Type B pancreatic cell (in vitro differentiated cells): ENCODE data around the gene SEC22A. TPM values are rescaled to one million over a fixed set of nuclear protein-coding genes. Genes with fewer than 3 reads are reported as not detected.

Experiments
- DNase-seq: peaks from one replicate; pipeline ENCODE4 v3.0.0; 2021; ENCODE audit warnings: mixed read lengths; ENCODE audit not compliant: unreplicated experiment; ENCODE audit errors: extremely low spot score
- H3K27ac Mint-ChIP-seq: 2 replicates; pipeline ENCODE4 v1.8.0; 2021; ENCODE audit warnings: mild to moderate bottlenecking, mixed read lengths
- H3K27me3 Mint-ChIP-seq: 2 replicates; pipeline ENCODE4 v1.8.0; 2021; ENCODE audit warnings: mixed read lengths
- H3K36me3 Mint-ChIP-seq: 2 replicates; pipeline ENCODE4 v1.8.0; 2021; ENCODE audit warnings: mixed read lengths
- H3K4me1 Mint-ChIP-seq: one replicate; pipeline ENCODE4 v1.8.0; 2021; ENCODE audit warnings: mixed read lengths; ENCODE audit not compliant: unreplicated experiment
- H3K4me3 Mint-ChIP-seq: 2 replicates; pipeline ENCODE4 v1.8.0; 2021; ENCODE audit warnings: mild to moderate bottlenecking, mixed read lengths
- H3K9me3 Mint-ChIP-seq: 2 replicates; pipeline ENCODE4 v1.8.0; 2021; ENCODE audit warnings: mixed read lengths
- CTCF ChIP-seq: fragments of 200-600 bp; sonication (generic); conservative IDR thresholded peaks from 2 replicates; pipeline ENCODE4 v1.5.0; 2021; ENCODE audit warnings: antibody characterized with exemption, mild to moderate bottlenecking
- total RNA-seq: library from RNA; stranded (reverse); gene quantifications from 2 replicates; pipeline ENCODE4 v1.2.1, GENCODE V29; 2021; ENCODE audit warnings: low replicate concordance

Gene SEC22A
- total RNA-seq, 1 donor from 2014 or later: 15.6 TPM

- H3K4me3 Mint-ChIP-seq: no peak overlapping the region
- peak; percentile 40 for DNase-seq
Measured at GRCh38 chr3:123155471-123156011, 46.2 kb upstream of the SEC22A start.

GRCh38 chr3:123156276-123156995 is 45.3 kb upstream of the SEC22A start:
- DNase-seq: no peak
- Mint-ChIP-seq H3K36me3 (peaks cover 17% of the 10 kb centered on the region), H3K27ac (no peak overlapping the region), H3K9me3 (no peaks in the 10 kb centered on the region), H3K4me3 (no peak overlapping the region), H3K4me1 (peaks cover 12% of the 10 kb centered on the region), H3K27me3 (no peaks in the 10 kb centered on the region)
- TF ChIP-seq CTCF: no peak

More at GRCh38 chr3:123155471-123156011, 46.2 kb upstream of the SEC22A start:
- Mint-ChIP-seq H3K4me1 (peaks cover 12% of the 10 kb centered on the region), H3K27me3 (no peaks in the 10 kb centered on the region), H3K9me3 (no peaks in the 10 kb centered on the region), H3K27ac (no peak overlapping the region), H3K36me3 (peaks cover 23% of the 10 kb centered on the region)
- TF ChIP-seq CTCF: no peak

- no peak for DNase-seq
- H3K36me3 Mint-ChIP-seq: peaks cover 17% of the 10 kb centered on the region
- no peak for TF ChIP-seq CTCF
- peak overlapping the region; percentile 41 for H3K27ac Mint-ChIP-seq
- no peak overlapping the region for H3K4me3 Mint-ChIP-seq
- H3K27me3 Mint-ChIP-seq: no peaks in the 10 kb centered on the region
- H3K9me3 Mint-ChIP-seq: no peaks in the 10 kb centered on the region
- H3K4me1 Mint-ChIP-seq: peaks cover 12% of the 10 kb centered on the region
Measured at GRCh38 chr3:123157209-123157597, 44.5 kb upstream of the SEC22A start.

GRCh38 chr3:123157598-123158287 is 44.0 kb upstream of the SEC22A start:
- Mint-ChIP-seq H3K4me1 (peaks cover 9% of the 10 kb centered on the region), H3K4me3 (no peak overlapping the region), H3K27me3 (no peaks in the 10 kb centered on the region), H3K9me3 (no peaks in the 10 kb centered on the region), H3K36me3 (peaks cover 15% of the 10 kb centered on the region), H3K27ac (peak overlapping the region; percentile 41)
- TF ChIP-seq CTCF: no peak
- no peak for DNase-seq

- Mint-ChIP-seq H3K4me3 (no peak overlapping the region), H3K9me3 (no peaks in the 10 kb centered on the region), H3K27ac (no peak overlapping the region), H3K4me1 (peaks cover 3% of the 10 kb centered on the region), H3K27me3 (no peaks in the 10 kb centered on the region), H3K36me3 (peaks cover 17% of the 10 kb centered on the region)
- TF ChIP-seq CTCF: no peak
- DNase-seq: no peak
Measured at GRCh38 chr3:123158330-123158729, 43.4 kb upstream of the SEC22A start.
